Measurements from ENCODE around the gene NDUFB2.

- TF ChIP-seq, protein P1, sequence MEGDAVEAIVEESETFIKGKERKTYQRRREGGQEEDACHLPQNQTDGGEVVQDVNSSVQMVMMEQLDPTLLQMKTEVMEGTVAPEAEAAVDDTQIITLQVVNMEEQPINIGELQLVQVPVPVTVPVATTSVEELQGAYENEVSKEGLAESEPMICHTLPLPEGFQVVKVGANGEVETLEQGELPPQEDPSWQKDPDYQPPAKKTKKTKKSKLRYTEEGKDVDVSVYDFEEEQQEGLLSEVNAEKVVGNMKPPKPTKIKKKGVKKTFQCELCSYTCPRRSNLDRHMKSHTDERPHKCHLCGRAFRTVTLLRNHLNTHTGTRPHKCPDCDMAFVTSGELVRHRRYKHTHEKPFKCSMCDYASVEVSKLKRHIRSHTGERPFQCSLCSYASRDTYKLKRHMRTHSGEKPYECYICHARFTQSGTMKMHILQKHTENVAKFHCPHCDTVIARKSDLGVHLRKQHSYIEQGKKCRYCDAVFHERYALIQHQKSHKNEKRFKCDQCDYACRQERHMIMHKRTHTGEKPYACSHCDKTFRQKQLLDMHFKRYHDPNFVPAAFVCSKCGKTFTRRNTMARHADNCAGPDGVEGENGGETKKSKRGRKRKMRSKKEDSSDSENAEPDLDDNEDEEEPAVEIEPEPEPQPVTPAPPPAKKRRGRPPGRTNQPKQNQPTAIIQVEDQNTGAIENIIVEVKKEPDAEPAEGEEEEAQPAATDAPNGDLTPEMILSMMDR (IDR thresholded peaks at IDR 0.05; ENCODE audit: low read depth, low read length, poor library complexity, severe bottlenecking) = no peak
- no peak for TF ChIP-seq EZH2phosphoT487 (IDR thresholded peaks at IDR 0.05; ENCODE audit: borderline replicate concordance, low read length)
These were observed 24.5 kb upstream of the NDUFB2 start for GRCh38 chr7:140671966-140672365.
